GM21786 (cell line): ENCODE measurements around the gene DIS3L2.
A peak's percentile ranks its signal among the peaks of the same experiment; 100 is the strongest.
"Not testable (repeated sequence)": the region's sequence is repeated elsewhere in the genome, so short reads cannot be mapped to it uniquely, and the experiment has no call there.

Experiments
- ATAC-seq: cut with Tn5 transposase; IDR thresholded peaks from one replicate; pipeline ENCODE4 v1.9.1; 2021; ENCODE audit not compliant: unreplicated experiment

Gene DIS3L2

DNA sequence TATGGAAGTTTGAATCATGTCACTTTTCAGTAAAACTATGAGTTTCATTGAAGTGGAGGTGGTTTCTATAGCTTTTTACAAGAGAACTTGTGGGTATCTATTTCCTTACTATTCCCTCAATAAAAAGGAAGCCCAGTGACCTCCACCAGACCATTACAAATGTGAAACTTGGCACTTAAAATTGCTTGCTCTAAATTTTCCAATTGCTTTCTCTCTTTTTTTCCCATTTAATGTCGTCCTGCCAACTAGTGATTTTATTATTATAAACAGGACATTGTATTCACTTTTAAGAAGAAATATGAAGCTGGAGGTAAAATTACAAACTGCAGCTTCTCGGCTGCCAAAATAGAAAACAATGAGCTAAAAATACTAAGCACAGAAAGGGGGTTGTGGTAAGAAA lies 208.9 kb downstream of the DIS3L2 start:
- no peak for ATAC-seq

DNA sequence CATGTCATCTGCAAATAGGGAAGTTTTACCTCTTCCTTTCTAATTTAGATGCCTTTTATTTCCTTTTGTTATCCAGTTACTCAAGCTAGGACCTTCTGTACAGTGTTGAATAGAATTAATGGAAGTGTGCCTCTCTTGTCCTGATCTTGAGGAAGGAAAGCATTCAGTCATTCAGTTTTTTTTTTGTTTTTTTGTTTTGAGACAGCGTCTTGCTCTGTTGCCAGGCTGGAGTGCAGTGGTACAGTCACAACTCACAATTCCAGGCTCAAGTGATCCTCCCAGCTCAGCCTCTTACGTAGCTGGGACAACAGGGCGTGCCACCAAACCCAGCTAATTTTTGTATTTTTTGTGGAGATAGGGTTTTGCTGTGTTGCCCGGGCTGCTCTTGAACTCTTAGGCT lies 213.1 kb downstream of the DIS3L2 start:
- ATAC-seq: no peak

- ATAC-seq: not testable (repeated sequence)
Observed at GRCh38 chr2:232176587-232176986, 215.1 kb downstream of the DIS3L2 start.

DNA sequence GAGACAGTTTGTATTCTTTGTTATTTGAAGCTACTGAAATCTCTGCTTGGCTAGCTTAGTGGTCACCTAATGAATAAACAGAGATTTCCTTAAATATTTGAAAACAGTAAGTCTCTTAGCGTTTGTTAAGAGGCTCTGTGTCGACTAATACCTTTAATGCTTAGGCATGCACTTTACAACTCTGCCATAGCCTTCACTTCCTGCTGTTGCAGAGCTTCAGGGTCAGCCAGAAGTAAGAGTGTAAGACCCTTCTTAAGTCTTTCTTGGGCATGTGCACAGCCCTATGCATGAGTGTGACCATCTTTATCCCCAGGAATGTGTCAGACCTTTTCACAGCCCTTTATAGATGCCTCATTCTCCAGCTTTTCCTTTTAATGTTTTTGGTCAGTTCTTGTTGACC lies 221.8 kb downstream of the DIS3L2 start:
- ATAC-seq: no peak

GRCh38 chr2:232184346-232184745 lies 222.8 kb downstream of the DIS3L2 start:
- no peak for ATAC-seq

GRCh38 chr2:232190796-232191195 lies 229.3 kb downstream of the DIS3L2 start:
- no peak for ATAC-seq

- ATAC-seq: no peak
Observed at GRCh38 chr2:232195487-232195886, 234.0 kb downstream of the DIS3L2 start.

DNA sequence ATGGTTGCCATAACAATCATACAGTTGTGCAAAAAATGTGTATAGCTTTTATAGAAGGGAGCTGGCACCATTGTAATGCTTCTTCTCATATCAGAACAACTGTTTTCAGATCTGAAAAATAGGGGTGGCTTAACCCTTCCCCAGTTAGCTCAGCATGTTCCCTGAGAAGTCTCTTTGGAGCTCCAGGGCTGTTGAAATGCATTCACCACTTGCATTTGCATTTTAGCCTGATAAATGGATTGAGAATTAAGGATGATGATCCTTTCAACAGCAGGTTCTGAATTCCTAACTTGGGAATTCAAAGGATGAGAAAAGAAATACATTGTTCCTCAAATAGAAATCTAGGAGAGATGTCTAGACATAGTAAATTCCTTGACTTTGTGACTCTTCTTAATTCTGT lies 235.3 kb downstream of the DIS3L2 start:
- ATAC-seq: no peak

DNA sequence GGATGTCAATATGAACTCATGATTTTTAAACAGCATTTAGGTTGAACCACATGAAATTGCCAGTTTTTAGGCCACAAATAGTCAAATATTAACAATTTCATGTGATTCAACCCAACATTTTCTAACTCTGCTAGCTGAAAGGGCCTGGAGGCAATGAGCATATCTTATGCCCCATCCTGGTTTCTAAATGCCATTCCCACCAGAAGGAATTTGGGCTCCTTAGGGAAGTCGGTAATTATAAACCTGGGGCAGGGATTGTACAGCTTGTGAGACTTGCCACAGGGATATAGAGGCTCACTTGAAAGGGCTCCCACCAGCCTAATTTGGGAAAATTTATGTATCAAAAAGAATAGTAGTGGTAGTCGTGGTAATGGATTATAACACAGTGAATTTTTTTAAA lies 238.7 kb downstream of the DIS3L2 start:
- ATAC-seq: no peak

GRCh38 chr2:232203166-232203891 lies 241.8 kb downstream of the DIS3L2 start:
- no peak for ATAC-seq

GRCh38 chr2:232203936-232204335 lies 242.4 kb downstream of the DIS3L2 start:
- ATAC-seq: no peak

DNA sequence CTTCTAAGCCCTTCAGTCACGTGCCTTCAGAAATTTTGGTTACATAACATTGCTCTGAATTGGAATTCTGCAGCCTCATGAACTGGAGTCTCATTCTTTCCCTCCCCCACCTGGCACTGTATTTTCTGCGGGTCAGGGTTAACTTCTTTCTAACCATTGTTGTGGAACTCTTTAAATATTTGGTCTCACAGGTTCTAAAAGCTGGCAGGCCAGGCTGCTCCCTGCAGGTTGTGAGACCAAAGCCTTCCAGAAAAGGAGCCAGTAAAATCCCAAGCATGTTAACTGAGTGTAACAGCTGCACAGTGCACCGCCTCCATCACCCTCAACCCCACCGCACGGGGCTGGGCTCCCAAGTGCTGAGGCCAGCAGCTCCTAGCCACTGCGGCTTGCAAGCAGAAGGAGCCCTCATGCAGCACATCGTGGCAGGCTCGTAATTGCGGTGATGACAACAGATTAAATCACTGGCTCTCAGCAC lies 243.0 kb downstream of the DIS3L2 start:
- ATAC-seq: no peak

GRCh38 chr2:232207174-232207573 lies 245.7 kb downstream of the DIS3L2 start:
- no peak for ATAC-seq

- ATAC-seq: no peak
Observed at GRCh38 chr2:232210306-232210705, 248.8 kb downstream of the DIS3L2 start.

DNA sequence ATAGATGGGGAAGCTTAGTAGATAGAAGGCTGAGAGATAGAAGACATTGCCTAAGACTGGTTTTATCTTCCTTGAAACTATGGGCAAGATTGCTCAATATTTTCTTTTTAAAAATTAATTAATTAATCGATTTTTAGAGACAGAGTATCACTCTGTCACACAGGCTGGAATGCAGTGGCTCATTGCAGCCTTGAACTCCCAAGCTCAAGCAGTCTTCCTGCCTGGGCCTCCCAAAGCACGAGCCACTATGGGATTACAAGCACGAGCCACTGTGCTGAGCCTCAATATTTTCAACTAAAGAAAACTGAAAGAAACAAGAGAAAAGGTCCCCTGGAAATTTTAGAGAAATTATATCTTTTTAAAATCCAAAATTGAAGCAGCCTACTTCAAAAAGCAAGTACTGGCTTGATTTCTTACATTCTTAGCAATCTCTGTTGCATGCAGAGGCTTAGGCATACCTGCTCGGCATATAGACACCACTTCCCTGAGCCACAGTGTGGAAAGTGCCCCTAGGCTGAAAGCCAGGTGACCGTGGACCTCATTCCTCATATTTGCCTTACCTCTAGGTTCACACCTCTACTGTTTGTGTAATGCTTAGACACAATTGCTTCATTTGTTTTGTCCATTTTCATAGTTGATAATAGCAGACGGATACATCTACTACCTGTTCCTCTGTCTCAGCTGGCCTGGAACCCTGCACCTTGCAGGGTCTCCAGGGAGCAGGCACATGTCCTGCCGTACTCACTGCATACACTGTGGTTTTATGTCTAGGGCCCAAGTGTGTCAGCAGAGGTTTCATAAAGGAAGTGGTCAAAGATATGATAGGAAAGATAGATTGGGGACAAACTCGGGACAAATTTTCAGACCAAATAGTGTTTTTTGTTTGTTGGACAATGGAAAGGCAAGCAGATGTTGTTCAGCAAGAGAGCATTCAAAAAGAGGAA lies 250.5 kb downstream of the DIS3L2 start:
- peak; percentile 65 for ATAC-seq

- ATAC-seq: no peak
Observed at GRCh38 chr2:232213176-232213575, 251.7 kb downstream of the DIS3L2 start.

DNA sequence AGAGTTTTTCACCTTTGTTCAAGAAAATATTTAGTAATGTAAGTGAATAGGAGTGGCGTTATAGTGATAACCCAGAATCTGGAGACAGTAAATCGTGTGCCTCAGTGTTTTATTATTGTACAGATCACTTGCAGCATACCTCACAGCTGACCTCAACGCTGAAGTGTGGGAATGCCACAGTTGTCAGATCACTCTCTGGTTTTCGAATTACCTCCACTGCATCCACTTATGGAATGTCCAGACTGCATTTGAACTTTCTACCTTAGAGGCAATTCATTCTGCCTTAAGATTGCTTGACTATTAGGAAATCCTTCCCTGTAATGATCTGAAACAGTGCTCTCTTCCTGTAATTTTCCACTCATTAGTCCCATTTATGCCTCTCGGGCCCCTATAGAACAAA lies 252.5 kb downstream of the DIS3L2 start:
- no peak for ATAC-seq

- ATAC-seq: no peak
Observed at GRCh38 chr2:232216028-232216427, 254.5 kb downstream of the DIS3L2 start.

- no peak for ATAC-seq
Observed at GRCh38 chr2:232218778-232219495, 257.4 kb downstream of the DIS3L2 start.

GRCh38 chr2:232219496-232219870 lies 258.0 kb downstream of the DIS3L2 start:
- ATAC-seq: no peak

- no peak for ATAC-seq
Observed at GRCh38 chr2:232219932-232220331, 258.4 kb downstream of the DIS3L2 start.
